NCI-H146 treated with DMSO at 0.1 percent for 48 hours (cell line): Measurements from ENCODE around the gene CPN1.
"Not testable (repeated sequence)": the region's sequence is repeated elsewhere in the genome, so short reads cannot be mapped to it uniquely, and the experiment has no call there.

Experiments used
- DNase-seq: peaks from one replicate; lab custom pipeline; 2025; ENCODE audit not compliant: unreplicated experiment; lab: John Stamatoyannopoulos, UW

CPN1 gene

GRCh38 chr10:100081075-100082001 lies at the start of gene CPN1:
CPN1 (minus strand) TSS chr10:100081869; CDS start chr10:100081625, 244 bp downstream.
- no peak for DNase-seq

GRCh38 chr10:100130831-100131230 lies 49.2 kb upstream of the CPN1 start:
- DNase-seq = no peak

- no peak for DNase-seq
These were observed 47.8 kb upstream of the CPN1 start for GRCh38 chr10:100129424-100129823.

GRCh38 chr10:100128951-100129350 lies 47.3 kb upstream of the CPN1 start:
- no peak for DNase-seq

GRCh38 chr10:100125335-100125734 lies 43.7 kb upstream of the CPN1 start:
- not testable (repeated sequence) for DNase-seq

- DNase-seq = no peak
These were observed 42.4 kb upstream of the CPN1 start for GRCh38 chr10:100124097-100124496.

- DNase-seq = no peak
These were observed 41.1 kb upstream of the CPN1 start for GRCh38 chr10:100122780-100123179.

- DNase-seq = no peak
These were observed 38.9 kb upstream of the CPN1 start for GRCh38 chr10:100120550-100120949.

GRCh38 chr10:100119726-100120125 lies 38.1 kb upstream of the CPN1 start:
- DNase-seq = no peak

GRCh38 chr10:100114976-100115770 lies 33.5 kb upstream of the CPN1 start:
- DNase-seq = no peak

- DNase-seq = no peak
These were observed 32.8 kb upstream of the CPN1 start for GRCh38 chr10:100114460-100114859.

GRCh38 chr10:100109670-100110069 lies 28.0 kb upstream of the CPN1 start:
- no peak for DNase-seq

- no peak for DNase-seq
These were observed 25.2 kb upstream of the CPN1 start for GRCh38 chr10:100106865-100107264.

- no peak for DNase-seq
These were observed 22.6 kb upstream of the CPN1 start for GRCh38 chr10:100104300-100104699.

- no peak for DNase-seq
These were observed 21.9 kb upstream of the CPN1 start for GRCh38 chr10:100103581-100103980.

- peak; percentile 4 for DNase-seq
These were observed 19.8 kb upstream of the CPN1 start for GRCh38 chr10:100101192-100102076.

GRCh38 chr10:100100651-100101184 lies 19.0 kb upstream of the CPN1 start:
- no peak for DNase-seq

- DNase-seq = no peak
These were observed 7.6 kb upstream of the CPN1 start for GRCh38 chr10:100089241-100089640.

GRCh38 chr10:100086708-100087107 lies 5.0 kb upstream of the CPN1 start:
- DNase-seq = not testable (repeated sequence)

- DNase-seq = no peak
These were observed 3.9 kb upstream of the CPN1 start for GRCh38 chr10:100085596-100085995.

GRCh38 chr10:100083623-100084022 lies 2.0 kb upstream of the CPN1 start:
- no peak for DNase-seq
